NT2/D1 (cell line): Measurements from ENCODE around the gene CCDC107.

ENCODE experiments used
- YY1 ChIP-seq: IDR thresholded peaks from 2 replicates; pipeline ENCODE4 v1.6.1; 2011; ENCODE audit not compliant: insufficient read length, insufficient read depth
- ZNF274 ChIP-seq: IDR thresholded peaks from 2 replicates; pipeline ENCODE4 v1.6.1; 2011; ENCODE audit warnings: mild to moderate bottlenecking, low read depth, low read length

- TF ChIP-seq YY1 (no peak), ZNF274 (no peak)
Observed at GRCh38 chr9:35635730-35636129, 22.4 kb upstream of the CCDC107 start.
